Measurements from ENCODE around the gene GINS1.
"Not testable (repeated sequence)": the region's sequence is repeated elsewhere in the genome, so short reads cannot be mapped to it uniquely, and the experiment has no call there.

The GINS1 gene

GRCh38 chr20:25453035-25453810 lies 45.8 kb downstream of the GINS1 start:
- DNase-seq (ENCODE audit: low read depth in 2 of 3, low spot score in 1 of 3): no peak

DNA sequence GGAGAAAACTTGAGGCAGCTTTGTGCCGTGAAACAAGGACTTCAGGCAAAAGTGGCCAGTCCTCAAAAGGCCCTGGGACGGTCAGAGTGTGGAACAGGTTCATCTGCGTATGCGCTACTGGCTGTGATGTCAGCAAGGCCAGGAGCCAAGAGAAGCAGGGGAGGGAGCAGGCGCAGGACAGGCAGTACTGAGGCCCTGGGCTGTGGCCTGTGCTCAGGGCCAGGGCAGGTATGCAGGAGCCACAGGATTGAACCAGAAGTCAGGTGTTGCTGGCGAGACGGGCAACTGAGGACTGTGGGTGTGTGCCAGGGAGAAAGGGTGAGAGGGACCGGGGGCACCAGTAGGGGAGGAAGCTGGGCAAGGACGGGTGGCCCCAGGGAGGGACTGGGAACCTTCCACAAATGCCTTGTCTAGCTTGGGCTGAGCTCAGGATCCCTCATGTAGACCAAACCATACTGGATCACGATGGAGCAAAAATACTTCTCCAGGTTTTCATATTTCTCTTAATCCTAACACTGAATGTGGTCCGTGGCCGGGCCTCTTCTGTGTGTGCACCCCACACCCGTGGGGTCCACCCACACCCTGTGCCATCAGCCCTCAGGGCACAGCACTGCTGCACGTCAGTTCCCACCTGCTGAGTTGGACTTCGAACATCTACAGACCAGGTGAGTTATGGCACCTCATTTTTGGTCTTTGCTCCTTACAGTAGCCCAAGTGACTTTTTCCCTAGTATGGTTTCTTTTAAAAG lies 46.9 kb downstream of the GINS1 start:
- no peak for DNase-seq (ENCODE audit: low read depth in 2 of 3, low spot score in 1 of 3)

GRCh38 chr20:25457886-25458680 lies 50.6 kb downstream of the GINS1 start:
- no peak for DNase-seq (ENCODE audit: low read depth in 2 of 3, low spot score in 1 of 3)

DNA sequence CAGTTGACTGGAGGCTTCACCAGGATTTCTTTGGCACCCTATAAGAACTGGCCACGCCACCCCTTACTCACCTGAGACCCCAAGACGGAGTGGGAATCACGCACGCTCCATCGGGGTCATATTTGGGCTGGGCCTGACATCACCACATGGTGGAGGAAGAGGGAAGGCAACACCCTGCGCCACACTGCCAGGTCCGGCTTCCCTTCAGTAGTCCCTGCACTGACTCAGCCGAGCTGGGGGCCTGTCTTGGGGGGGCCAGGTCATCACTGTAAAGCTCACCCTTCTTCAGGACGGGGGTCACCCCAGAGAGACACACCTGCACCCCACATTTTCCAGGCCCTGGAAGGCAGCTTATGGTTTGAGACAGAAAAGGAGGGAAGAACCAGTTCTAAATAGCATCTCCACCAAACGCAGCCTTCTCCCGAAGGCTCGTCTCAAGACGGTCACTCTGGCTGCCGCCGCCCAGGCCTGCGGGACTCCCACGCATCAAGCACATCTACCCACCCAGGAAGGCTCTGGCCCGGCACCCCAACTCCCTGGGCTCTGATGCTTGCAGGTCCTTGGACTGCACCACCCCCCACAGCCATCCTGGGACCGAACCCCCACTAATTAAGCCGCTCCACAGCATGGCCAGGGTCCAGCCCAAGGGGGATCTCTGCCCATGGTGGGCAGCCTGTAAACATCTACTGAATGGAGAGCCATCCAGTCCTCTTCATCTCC lies 51.8 kb downstream of the GINS1 start:
- DNase-seq (ENCODE audit: low read depth in 2 of 3, low spot score in 1 of 3): no peak

DNA sequence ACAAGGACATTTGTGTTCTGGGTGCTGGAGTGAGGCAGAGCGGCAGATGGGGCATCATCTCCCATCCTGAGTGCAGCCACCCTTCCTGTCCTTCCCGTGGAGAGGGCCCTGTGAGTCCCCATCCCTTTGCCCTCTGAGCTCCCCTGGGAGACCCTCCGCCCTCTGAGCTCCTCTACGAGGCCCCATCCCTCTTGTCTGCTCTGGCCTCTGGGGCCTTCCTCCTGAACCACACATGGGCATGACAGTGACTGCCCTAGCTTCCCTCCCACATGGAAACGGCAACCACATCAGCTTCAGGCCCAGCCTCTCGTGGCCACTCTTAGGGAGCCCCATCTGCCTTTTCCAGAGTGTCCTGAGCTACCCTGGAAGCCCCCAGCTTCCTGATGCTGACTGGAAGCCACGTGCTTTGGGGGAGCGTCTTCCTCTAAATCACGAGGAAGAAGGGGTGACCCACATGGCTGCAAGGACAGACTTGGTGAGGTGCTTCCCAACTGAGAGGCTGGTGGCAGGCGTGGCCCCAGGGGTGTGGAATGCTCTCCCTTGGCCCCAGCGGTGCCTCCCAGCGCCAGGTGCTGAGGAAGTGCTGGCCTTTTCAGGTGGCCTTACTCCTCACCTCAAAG lies 52.6 kb downstream of the GINS1 start:
- DNase-seq (ENCODE audit: low read depth in 2 of 3, low spot score in 1 of 3): no peak

DNA sequence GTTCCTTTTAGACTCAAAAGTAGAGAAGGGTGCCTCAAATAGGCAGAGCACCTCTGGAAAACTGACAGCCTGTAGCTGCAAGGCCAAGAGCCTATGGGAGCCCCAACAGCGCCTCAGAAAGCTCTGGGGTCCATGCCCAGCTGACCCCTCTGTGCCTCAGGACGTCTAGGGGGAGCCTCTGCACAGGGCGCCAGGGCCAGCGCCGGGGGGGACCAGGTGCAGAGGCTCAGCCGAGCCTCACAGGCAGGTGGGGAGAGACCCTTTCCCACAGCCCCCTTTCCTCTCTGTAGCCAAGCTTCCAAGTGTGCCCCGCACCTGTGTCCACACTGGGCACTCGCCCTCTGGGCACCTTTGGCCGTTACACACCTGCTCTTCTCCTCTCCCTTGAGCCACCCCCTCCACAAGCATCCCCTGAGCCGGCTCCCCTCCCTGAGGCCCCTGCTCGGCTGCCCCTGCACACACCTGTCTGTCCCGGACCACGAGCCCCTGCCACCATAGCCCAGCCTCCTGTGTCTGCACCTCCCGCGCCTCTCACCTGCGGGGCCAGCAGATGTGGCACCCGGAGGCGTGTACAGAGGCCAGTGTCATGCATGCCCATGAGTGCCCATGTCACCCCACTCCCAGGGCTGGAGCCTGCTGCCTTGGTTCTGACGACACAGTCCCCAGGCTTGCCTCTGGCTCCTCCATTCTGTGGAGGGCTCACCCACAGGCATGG lies 53.2 kb downstream of the GINS1 start:
- DNase-seq (ENCODE audit: low read depth in 2 of 3, low spot score in 1 of 3): no peak

DNA sequence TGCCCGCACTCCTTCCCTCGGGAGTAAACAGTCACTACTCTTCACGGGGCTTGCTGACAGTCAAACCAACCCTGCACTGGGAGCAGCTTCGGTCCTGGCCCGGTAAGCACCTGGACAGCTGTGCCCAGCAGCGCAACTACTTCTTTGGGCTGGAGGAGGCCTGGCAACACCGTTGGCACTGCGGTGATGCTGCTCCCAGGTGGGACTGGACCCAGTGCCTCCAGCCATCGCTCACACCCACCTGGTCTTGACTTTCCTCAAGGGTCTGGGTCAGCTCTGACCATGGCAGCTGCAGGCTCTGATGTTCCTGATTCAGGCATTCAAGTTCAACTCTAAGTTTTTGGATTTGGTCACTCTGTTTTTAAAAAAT lies 53.8 kb downstream of the GINS1 start:
- no peak for DNase-seq (ENCODE audit: low read depth in 2 of 3, low spot score in 1 of 3)

DNA sequence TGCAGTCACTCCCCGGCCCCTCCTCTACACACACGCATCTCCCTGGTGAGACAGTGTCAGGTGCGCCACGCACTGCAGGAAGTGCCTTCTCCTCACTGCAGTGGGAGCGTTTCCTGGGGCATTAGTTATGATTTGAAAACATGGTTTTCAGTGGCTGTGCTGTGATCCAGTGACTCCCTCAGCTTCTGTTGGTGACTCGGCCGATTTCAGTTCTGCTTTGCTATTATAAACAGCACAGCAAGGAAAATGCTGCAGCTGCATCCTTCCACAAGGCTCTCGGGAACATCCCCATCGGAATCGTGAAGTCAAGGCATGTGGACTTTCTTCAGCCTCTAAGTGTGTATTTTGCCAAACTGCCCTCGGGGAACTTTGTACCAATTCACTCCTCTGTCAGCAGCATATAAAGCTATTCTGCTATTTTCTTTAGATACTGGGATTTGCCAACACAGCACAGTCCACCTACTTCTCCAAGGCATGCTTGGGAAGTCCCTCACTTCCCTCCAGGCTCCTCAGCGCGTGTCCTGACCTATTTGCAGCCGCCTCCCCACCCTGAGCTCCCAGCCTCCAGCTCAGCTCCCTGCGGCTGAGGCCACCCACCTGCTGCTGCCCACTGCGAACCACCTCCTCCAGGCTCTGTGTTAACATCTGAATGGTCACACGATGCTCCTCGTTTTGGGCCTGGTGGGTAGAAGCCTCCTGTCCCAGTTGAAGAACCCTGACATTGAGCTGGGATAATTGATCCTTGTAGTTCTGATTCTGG lies 54.5 kb downstream of the GINS1 start:
- no peak for DNase-seq (ENCODE audit: low read depth in 2 of 3, low spot score in 1 of 3)

DNA sequence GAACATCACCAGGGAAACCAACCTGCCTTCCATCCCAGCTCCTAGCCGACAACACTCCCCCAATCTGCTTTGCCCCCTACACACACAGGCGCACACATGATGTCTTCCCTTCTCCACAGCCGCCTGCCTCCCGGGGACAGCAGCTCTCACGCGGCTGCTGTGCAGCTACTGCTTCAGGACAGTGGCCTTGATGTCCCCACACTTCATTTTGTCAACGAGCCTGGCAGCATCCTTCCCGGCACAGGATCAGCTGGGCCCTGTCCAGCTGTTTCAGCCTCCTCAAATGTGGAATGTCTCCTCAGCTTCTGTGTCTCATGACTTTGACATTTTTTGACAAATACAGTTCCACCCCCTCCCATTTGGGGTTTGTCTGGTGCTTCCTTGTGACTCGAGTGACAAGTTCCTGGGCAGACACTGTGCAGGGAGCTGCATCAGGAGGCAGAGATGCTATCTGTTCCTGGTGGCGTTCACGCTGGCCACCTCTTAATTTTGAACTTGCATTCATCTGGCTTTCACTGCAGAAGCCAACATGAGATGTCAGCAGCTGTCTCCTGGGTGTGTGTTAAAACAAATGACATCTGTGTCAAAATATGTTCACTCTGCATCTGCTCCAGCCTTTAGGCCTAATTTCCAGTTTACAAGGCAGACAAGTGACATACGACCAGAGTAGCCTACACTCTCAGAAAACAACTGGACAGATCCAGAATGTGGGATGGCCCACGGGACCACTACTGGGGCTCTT lies 57.2 kb downstream of the GINS1 start:
- DNase-seq (ENCODE audit: low read depth in 2 of 3, low spot score in 1 of 3): no peak

DNA sequence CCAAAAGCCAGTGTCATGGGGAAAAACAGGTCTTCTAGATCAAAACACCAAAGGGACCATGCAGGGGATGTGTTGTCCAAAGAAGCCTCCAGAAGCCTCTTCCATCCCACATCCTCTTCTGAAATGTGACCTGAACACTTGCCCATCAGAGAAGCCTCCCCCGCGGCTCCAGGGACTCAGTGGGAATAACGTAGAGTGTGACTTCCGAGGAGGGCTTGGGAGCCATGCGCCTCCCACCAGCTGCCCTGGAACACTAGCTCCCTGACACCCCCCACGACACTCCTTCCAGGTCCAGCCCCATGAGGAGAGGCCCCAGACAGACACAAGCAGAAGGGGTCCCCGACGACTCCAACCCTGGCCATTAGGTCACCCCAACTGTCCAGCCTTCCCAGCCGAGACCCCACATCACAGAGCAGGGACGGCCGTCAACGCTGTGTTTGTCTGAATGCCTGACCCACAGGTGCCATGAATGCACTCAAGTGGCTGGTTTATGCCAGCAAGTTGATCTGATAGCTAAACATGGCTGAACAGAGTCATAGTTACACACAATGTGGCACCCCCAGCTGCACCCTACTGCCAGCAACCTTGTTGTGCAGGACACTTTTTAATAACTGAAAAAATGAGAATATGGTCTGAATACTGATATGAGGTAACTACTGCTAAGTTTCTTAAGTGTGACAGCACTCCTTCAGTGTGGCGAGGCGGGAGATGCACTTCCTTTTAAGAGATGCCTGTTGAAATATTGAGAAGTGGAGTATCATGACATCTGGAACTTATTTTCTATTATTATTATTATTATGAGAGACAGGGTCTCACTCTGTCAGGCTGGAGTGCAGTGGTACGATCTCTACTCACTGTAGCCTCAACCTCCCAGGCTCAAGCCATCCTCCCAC lies 58.0 kb downstream of the GINS1 start:
- no peak for DNase-seq (ENCODE audit: low read depth in 2 of 3, low spot score in 1 of 3)

DNA sequence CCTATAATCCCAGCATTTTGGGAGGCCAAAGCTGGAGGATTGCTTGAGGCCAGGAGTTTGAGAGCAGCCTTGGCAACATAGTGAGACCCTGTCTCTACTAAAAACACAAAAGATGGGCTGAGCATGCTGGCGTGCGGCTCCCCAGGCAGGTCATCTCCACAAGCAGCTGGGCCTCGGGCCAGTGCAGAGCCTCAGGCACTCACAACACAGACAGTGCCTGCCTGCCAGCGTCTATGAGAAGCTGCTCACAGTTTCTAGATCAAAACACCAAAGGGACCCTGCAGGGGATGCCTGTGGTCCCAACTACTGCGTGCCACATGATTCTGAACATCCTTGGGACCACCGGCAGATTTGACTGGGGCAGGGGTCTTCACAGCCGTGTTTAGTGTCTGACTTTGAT lies 59.4 kb downstream of the GINS1 start:
- DNase-seq (ENCODE audit: low read depth in 2 of 3, low spot score in 1 of 3): no peak

DNA sequence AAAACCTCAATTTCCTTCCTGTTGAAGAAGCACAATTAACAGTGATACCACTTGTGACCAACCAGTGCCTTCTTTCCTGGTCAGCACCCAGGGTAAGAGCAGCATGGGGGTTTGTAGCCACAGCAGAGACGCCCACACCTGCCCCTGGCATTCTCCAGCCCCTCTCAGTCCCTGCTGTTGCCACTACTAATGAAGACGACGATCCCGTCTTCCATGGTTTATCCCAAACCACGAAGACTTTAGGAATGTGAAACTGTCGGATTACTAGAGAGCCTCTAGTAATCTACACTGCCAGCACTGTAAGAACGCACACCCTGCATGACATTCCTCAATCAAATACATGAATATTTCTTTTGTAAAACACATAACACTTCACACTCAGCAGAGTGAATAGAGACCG lies 60.0 kb downstream of the GINS1 start:
- DNase-seq (ENCODE audit: low read depth in 2 of 3, low spot score in 1 of 3): no peak

- no peak for DNase-seq (ENCODE audit: low read depth in 2 of 3, low spot score in 1 of 3)
Measured at GRCh38 chr20:25468126-25469075, 60.9 kb downstream of the GINS1 start.

GRCh38 chr20:25469558-25469957 lies 62.1 kb downstream of the GINS1 start:
- no peak for DNase-seq (ENCODE audit: low read depth in 2 of 3, low spot score in 1 of 3)

DNA sequence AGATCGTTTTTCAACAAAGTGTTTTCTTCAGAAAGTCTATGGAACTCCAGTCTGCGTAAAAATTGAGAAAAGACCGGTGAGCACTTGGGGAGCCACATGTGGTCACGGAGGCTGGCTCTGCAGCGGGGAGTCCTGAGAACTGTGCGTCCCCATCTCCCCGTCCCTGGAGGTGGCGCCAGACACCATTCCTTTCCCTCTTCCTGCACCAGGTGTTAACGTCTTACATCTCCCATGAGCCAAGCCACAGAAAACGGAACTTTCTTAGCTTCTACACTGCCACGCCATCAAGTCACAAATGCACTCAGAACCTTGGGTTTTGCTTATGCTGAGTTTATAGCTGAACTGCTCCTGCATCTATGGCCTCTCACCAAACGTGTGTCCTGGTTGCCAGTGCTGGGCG lies 62.6 kb downstream of the GINS1 start:
- DNase-seq (ENCODE audit: low read depth in 2 of 3, low spot score in 1 of 3): peak; percentile 3 to 24 (median 16)

GRCh38 chr20:25471020-25471419 lies 63.5 kb downstream of the GINS1 start:
- no peak for DNase-seq (ENCODE audit: low read depth in 2 of 3, low spot score in 1 of 3)

DNA sequence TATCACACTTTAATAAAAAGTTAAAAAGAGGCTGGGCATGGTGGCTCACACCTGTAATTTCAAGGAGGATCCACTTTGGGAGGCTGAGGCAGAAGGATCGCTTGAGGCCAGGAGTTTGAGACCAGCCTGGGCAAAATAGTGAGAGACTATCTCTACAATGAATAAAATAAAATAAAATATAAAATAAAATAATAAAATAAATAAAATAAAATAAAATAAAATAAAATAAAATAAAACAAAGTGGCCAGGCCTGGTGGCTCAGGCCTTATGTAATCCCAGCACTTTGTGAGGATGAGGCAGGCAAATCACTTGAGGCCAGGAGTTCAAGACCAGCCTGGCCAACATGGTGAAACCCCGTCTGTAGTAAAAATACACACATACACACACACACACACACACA lies 65.8 kb downstream of the GINS1 start:
- DNase-seq (ENCODE audit: low read depth in 2 of 3, low spot score in 1 of 3): not testable (repeated sequence)

All from stimulated activated CD4-positive, alpha-beta T cell treated with anti-CD3 and anti-CD28 coated beads, Interleukin-12 subunit alpha, Interleukin-12 subunit beta, amount 100 ng/mL, for 48 hours (primary cell).